Measurements from ENCODE around the gene MOB3C.

Gene MOB3C

DNA sequence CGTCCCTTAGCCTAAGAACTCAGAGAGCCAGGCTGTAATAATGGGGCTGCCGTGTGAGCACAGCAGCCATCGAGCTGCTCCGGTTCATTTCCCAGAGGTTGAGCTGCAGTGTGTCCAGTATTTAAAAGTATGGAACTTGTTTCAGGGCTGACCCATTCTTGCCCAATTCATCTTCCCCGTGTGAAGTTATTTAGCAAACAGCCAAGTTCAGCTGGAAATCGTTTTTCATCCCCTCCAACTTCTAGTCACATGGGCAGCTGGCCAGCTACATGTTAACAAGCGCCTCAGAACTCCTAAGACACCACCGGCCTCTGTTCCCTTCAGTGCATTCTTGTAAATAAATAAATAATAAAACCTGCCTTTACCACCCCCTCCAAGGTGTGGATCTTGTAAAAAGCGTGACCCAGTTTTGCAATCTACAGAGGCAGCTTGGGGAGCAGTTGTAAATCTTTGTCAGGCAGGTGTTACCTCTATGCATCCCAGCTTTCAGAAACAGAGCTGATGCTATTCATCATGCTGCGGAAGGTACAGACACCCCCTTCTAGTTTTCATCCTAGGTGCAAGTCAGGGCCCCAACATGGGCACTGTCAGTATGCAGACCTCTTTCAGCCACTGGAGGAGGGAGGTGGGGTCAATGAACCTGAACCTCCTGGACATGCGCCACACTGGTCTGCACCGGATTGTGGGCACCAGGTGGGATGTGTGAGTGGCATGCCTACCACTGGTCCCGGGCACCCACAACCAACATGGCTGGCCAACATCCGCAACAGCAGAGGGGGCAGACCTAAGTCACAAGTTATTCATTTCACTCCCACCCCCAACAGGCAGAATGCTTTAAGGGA, 46.5 kb downstream of the MOB3C start:
- no peak for DNase-seq

DNA sequence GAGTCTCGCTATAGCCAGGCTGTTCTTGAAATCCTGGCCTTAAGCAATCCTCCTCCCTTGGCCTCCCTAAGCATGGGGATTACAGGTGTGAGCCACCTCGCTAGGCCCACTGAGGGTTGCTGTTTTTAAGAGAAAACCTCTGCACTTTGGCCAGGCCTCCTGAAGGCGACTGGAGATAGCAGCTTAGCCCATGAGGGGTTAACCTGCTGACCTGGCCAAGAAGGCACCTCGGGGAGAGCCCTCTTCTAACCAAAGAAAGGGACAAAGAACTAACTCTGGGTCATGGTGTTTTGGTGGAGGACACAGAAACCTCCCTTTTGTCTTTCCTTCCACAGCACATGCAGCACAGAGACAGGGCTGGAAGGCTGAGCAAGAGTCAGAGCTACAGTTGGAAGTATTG, 47.5 kb downstream of the MOB3C start:
- no peak for DNase-seq

DNA sequence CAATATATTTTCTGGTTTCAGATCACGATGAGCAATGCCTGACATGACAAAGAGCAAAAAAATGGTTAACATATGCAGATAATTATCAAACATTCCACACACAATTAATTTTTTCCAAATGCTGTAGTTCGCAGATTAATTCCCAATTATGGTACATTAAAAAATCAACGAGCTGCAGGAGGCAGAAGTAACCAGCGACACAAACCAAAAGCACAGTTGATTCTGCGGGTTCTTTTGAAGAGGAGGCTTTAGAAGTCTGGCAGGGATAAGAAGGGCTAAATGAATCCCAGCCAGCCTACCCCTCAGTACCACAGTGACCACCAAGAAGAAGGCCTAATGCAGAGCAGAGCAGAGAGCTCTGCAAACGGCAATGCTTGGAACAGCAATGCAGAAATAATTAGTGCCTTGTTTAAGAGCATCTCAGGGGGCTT, 48.1 kb downstream of the MOB3C start:
- DNase-seq, result no peak

DNA sequence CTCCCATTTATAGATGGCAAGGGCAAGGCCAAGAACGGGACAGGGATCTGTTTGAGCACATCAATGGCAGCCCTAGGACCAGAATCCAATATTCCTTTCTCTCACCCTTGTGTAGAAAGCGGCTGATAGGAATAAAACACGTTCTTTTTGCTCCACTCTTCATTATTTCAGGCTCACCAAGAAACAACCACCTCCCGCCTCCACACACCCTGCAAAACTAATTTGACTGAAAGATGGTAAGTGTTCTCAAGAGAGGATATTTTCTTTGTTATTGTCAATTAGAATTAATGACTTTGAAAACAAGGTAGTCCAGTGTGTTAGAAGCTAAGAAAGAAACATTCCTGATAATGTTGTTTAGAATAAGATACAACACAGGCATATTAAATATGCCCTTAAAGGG, 53.3 kb downstream of the MOB3C start:
- DNase-seq, result no peak

DNA sequence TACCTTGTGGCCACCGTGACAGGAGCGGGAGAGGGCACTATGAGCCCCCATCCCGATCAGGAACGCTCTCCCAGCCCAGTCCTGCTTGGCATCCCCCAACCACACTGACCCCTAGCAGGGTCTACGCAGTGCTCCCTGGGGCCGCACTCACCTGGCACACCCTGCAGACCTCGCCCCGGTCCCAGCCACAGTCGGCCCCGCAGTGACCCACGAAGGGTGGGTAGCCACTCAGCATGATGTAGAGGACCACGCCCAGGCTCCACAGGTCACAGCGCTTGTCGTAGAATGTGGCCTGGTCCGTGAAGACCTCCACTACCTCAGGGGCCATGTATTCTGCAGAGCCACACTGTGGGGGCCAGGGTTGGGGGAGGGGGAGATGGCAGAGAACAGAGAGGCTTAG, 54.1 kb downstream of the MOB3C start:
- DNase-seq, result no peak

DNA sequence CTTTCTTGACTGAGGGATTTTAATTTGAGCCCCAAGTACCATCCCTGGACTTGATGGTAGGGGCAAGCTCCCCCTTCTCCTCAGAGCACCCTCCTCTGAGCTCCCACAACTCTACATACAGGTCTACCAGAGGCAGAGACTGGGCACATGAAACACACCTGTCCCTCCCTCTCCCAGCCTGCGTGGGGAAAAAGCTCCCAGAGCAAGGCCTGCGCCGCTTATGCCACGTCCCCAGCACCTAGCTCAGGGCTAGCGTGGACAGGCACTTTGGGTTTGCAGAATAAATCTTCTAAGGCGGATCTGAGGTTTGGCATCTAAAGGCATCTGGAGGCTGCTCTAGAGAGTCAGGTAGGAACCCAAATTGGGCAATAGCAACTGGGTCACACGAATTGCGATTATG, 57.6 kb downstream of the MOB3C start:
- no peak for DNase-seq

DNA sequence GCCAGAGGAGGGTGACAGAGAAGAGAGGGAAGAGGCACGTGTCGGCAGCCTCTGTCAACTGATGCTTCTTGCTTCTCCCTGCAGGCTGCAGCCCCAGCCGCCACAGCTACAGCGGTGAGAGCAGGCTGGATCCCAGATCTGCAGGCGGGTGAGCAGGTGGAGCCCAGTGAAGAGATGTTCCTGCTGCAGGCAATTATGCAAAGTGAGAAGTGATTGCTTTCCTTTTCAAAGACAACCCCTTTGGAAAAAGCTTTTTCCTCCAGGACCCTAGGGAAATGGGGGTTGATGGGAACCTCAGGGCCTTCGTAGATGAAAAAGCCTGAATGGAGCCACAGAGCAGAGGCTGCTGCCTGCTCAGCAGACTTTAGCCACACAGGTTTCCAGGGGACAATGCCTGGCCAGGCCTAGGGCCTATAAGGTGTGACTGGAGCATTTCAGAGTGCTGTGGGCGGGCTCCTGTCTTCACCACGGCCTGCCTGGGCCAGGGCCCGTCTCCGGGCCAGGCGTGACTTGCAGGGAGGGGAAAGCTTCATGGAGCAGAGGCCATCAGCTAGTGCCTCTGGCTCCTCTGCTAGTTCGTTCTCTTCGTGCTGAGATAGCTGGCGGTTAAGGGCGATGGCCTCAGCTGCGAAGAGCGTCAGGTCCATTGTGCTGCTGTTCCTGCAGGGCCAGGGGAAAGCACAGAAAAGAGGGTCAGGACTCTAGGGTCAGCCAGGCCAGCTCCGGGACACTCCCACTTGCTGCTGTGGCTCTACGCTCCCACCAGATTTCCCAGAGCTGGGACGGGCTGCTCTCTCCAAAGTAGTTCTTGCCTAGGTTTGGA, 58.3 kb downstream of the MOB3C start:
- no peak for DNase-seq
